PFSK-1 (cell line): ENCODE measurements around the gene RAB3GAP2.

Experiments
- FOXP2 ChIP-seq: optimal IDR thresholded peaks from 2 replicates; pipeline ENCODE3; 2011; ENCODE audit warnings: borderline replicate concordance, control low read depth, inconsistent platforms; ENCODE audit not compliant: insufficient read depth; ENCODE audit errors: extremely low read length, extremely low read depth
- POLR2AphosphoS5 ChIP-seq: IDR thresholded peaks from 2 replicates; pipeline ENCODE4 v1.6.1; 2012; ENCODE audit warnings: low read depth, mild to moderate bottlenecking, control low read depth, low read length, moderate library complexity
- REST ChIP-seq, 2 experiments: IDR thresholded peaks; 2 replicates each; pipeline versions ENCODE4 v1.6.1 to v1.8.0; 2011 to 2012; ENCODE audit warnings: low read depth in 2 of 2, low read length in 2 of 2, control low read depth in 1 of 2, inconsistent platforms in 1 of 2, mild to moderate bottlenecking in 1 of 2, moderate library complexity in 1 of 2; ENCODE audit not compliant: insufficient read depth in 1 of 2
- SIN3A ChIP-seq: IDR thresholded peaks from 2 replicates; pipeline ENCODE4 v1.6.1; 2012; ENCODE audit warnings: mild to moderate bottlenecking, low read length, moderate library complexity, borderline replicate concordance; ENCODE audit not compliant: insufficient read depth
- TAF1 ChIP-seq: IDR thresholded peaks from 2 replicates; pipeline ENCODE4 v1.6.1; 2012; ENCODE audit warnings: low read length, control low read depth, borderline replicate concordance; ENCODE audit not compliant: insufficient read depth

The RAB3GAP2 gene

DNA sequence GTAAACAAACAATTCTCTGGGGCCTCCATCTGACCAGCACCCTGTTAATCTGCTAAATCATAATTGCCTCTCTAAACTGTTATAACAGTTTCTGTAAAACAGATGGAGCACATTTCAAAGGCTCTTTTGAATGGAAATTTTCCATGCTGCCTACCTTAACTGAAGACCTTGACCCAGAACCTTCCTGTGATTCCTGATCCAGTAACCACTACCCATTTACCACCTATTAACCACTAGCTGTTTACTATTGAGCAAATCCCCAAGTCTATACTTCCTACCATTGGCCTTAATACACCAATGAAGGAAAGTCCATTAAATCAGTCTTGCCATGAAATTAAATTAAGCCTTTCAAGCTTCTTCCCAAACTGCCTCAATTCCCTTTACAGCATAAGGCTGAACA is 46.3 kb downstream of the RAB3GAP2 start:
- TF ChIP-seq TAF1, result no peak
- no peak for TF ChIP-seq POLR2AphosphoS5
- no peak for TF ChIP-seq FOXP2
- TF ChIP-seq REST (IDR thresholded peaks at IDR 0.05; ENCODE audit: insufficient read depth in 1 of 2, low read depth in 2 of 2, low read length in 2 of 2), result no peak
- no peak for TF ChIP-seq SIN3A

DNA sequence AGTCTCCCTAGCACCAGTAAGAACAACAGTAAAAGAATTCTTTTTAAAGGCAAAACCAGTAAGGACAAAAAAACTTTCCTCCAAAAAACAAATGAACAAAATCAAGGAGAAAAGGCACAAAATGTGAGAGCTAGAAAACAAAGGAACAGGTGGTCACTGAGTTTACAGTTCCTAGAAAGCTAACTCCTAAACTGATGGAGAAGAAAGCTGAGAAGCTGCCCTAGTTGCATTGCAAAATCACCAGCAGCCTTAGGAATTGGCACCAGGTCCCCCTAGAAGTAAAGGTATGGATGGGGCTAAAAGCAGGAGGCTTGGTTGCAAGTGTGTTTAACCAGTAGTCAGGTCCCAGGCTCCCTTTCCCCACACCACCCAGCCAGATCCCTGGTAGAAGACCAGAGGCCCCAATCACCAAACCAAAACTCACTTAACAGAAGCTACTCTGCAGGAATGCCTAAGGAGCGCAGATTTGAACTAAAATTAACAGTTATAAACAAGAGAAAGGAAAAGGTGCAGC is 47.6 kb downstream of the RAB3GAP2 start:
- TF ChIP-seq TAF1 (no peak), SIN3A (no peak), FOXP2 (no peak), POLR2AphosphoS5 (no peak), REST (IDR thresholded peaks at IDR 0.05; ENCODE audit: insufficient read depth in 1 of 2, low read depth in 2 of 2, low read length in 2 of 2) (no peak)

DNA sequence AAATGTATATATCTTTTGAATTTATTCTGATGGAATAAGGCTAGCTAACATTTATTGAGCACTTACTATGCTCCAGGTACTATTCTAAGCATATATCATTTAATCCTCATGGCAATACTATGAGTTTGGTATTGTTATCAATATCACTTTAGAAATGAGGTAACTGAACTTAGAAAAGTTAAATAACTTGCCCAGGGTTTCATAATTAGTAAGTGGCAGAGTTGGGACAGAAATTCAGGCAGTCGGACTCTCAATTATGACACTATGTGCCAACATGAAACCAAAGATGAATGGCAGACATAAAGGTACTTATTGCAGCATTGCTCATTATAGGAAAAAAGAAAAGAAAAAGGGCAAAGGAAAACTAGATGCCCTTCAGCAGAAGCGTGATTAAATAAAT is 48.2 kb downstream of the RAB3GAP2 start:
- TF ChIP-seq REST (IDR thresholded peaks at IDR 0.05; ENCODE audit: insufficient read depth in 1 of 2, low read depth in 2 of 2, low read length in 2 of 2), result no peak
- TF ChIP-seq FOXP2, result no peak
- TF ChIP-seq TAF1, result no peak
- no peak for TF ChIP-seq POLR2AphosphoS5
- TF ChIP-seq SIN3A, result no peak

DNA sequence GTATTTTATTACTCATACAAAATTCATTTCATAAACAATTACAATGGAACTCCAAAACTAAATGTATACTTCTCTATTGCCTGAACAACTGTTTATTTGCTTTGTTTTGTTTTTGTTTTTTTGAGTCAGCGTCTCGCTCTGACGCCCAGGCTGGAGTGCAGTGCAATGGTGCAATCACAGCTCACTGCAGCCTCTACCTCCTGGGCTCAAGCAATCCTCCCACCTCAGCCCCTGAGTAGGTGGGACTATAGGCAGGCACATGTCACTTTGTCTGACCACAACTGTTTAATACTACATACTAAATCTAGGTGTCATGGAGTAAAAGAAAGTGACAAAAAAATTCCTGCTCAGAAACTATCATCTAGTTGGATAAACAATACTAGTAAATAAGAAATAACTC is 49.3 kb downstream of the RAB3GAP2 start:
- no peak for TF ChIP-seq POLR2AphosphoS5

DNA sequence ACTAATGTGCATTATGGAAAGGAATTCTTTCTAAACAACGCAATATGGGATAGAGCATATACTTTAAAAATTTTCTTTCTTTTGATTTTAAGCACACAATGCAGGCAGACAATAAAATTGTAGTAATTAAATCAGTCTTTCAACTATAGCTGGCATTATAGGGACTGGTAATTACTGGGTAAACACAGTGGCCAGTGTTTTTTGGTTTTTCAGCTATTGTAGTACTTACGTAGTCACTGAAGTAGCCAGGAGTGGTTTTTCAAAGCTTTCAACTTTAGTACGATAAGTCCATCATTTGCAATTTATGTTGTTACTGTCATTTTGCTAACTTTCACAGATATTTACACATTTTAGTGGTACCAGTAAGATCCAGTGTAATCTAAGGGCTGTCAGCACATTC is 50.6 kb downstream of the RAB3GAP2 start:
- no peak for TF ChIP-seq FOXP2
- TF ChIP-seq TAF1, result no peak
- TF ChIP-seq REST (IDR thresholded peaks at IDR 0.05; ENCODE audit: insufficient read depth in 1 of 2, low read depth in 2 of 2, low read length in 2 of 2), result no peak
- TF ChIP-seq SIN3A, result no peak
- no peak for TF ChIP-seq POLR2AphosphoS5
